ENCODE data around the gene BACH2. TPM values are rescaled to one million over a fixed set of nuclear protein-coding genes. Genes with fewer than 3 reads are reported as not detected.
A peak's percentile ranks its signal among the peaks of the same experiment; 100 is the strongest.

BACH2 gene
- total and polyA plus RNA-seq, 2 of the 8 experiments (the other 6 are each of a cell fraction or from before 2014, with no cell fraction given): 1.9 to 5.9 TPM

GRCh38 chr6:89888138-89888514 is 408.5 kb downstream of the BACH2 start (continued):
- TF ChIP-seq CHD7 (IDR thresholded peaks at IDR 0.05; ENCODE audit: insufficient replicate concordance, low read length) (no peak), KDM1A (IDR thresholded peaks at IDR 0.05; ENCODE audit: borderline replicate concordance, low read length) (0 out of 2 replicates have a peak, but pooled peaks have one; percentile 28)
